ENCODE results near the gene RBMS1. TPM values are rescaled to one million over a fixed set of nuclear protein-coding genes. Genes with fewer than 3 reads are reported as not detected.

The RBMS1 gene
- total RNA-seq, 1 donor from 2014 or later = 148 TPM

DNA sequence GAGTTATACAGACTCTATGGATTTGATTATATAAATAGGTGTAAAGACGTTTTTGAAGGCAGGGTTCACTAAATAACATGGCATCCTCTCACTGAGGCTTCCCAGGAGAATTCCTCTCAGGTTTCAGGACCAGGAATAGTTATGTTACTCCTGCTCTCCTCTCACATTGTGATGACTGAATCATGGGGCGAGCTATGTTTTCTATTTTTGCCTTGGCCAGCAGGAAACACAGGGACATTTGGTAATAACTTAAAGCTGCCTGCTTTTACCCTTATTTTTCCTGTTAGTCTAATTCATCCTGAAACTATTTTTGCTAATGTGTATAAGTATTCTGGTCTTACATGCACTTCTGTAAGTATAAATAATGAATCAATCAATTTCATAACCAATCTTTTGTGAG lies 178.3 kb downstream of the RBMS1 start:
- peaks cover 55% of the 10 kb centered on the region for H3K79me2 ChIP-seq (ENCODE audit: insufficient read depth, low read length)
- peak; percentile 13 for FAIRE-seq
- H3K27me3 Mint-ChIP-seq (ENCODE audit: low read depth, unreplicated experiment) = no peaks in the 10 kb centered on the region

DNA sequence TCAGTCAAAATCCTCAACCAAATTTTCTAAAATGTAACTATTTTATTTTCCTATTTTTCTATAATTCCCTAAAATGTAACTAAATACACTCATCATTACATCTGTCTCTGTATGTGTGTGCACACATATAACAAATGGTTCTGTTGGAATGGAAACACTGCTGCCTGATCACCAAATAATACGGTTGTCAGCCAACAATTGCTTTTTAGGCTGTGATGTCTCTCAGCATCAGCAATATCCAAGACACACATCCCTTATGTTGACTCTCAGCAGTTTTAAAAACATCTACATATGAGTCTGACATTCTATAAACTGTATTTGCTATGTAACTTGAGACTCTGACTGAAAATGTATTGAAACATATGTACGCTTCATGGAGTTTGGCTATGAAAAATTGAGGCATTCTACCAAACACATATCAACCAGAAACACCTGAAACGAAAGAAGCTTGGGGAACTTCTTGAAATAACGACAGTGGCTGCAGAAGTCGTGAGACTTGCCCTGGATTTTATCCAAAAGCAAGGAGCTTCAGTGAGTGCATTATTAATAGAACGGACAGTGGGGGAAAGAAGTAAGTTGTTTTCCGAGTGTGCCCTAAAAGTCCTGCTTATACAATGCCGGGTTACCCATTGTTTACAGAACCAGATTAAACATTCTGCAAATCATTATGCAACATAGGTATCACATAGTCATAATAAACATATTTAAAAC lies 183.3 kb downstream of the RBMS1 start:
- no peak overlapping the region for H3K4me3 Mint-ChIP-seq (ENCODE audit: unreplicated experiment)
- no peak overlapping the region for H3K4me3 ChIP-seq (ENCODE audit: insufficient read depth, low read depth, low read length)
- H3K79me2 ChIP-seq (ENCODE audit: insufficient read depth, low read length) = peaks cover 48% of the 10 kb centered on the region
- H3K4me1 Mint-ChIP-seq (ENCODE audit: low read depth, unreplicated experiment) = peaks cover 50% of the 10 kb centered on the region
- peaks cover 10% of the 10 kb centered on the region for H3K36me3 Mint-ChIP-seq (ENCODE audit: low read depth, unreplicated experiment)
- H3K36me3 ChIP-seq (ENCODE audit: insufficient read depth, low read length) = peaks cover 12% of the 10 kb centered on the region
- peaks cover 35% of the 10 kb centered on the region for H3K4me1 ChIP-seq (ENCODE audit: insufficient read depth, low read length)
- H3K9me3 Mint-ChIP-seq (ENCODE audit: unreplicated experiment) = no peaks in the 10 kb centered on the region
- no peaks in the 10 kb centered on the region for H3K27me3 ChIP-seq (ENCODE audit: insufficient read depth, low read length)
- DNase-seq (ENCODE audit: low read depth) = no peak
- no peaks in the 10 kb centered on the region for H3K9me3 ChIP-seq (ENCODE audit: insufficient read depth, low read depth, low read length)
- no peak overlapping the region for H3K9ac ChIP-seq (ENCODE audit: low read length)
- H3K27ac ChIP-seq (ENCODE audit: low read depth, low read length) = peak overlapping the region; percentile 90
- peak overlapping the region; percentile 66 for H3K27ac Mint-ChIP-seq (ENCODE audit: unreplicated experiment)
- no peak overlapping the region for H3K4me2 ChIP-seq (ENCODE audit: low read length)
- no peak overlapping the region for H2AFZ ChIP-seq (ENCODE audit: low read depth, low read length)
- TF ChIP-seq, protein P1, sequence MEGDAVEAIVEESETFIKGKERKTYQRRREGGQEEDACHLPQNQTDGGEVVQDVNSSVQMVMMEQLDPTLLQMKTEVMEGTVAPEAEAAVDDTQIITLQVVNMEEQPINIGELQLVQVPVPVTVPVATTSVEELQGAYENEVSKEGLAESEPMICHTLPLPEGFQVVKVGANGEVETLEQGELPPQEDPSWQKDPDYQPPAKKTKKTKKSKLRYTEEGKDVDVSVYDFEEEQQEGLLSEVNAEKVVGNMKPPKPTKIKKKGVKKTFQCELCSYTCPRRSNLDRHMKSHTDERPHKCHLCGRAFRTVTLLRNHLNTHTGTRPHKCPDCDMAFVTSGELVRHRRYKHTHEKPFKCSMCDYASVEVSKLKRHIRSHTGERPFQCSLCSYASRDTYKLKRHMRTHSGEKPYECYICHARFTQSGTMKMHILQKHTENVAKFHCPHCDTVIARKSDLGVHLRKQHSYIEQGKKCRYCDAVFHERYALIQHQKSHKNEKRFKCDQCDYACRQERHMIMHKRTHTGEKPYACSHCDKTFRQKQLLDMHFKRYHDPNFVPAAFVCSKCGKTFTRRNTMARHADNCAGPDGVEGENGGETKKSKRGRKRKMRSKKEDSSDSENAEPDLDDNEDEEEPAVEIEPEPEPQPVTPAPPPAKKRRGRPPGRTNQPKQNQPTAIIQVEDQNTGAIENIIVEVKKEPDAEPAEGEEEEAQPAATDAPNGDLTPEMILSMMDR (IDR thresholded peaks at IDR 0.05; ENCODE audit: insufficient read depth, low read depth, low read length) = no peak
- no peak for TF ChIP-seq EZH2 (IDR thresholded peaks at IDR 0.05; ENCODE audit: insufficient read depth, low read length)
- no peaks in the 10 kb centered on the region for H4K20me1 ChIP-seq (ENCODE audit: insufficient read depth, low read length)
- no peaks in the 10 kb centered on the region for H3K27me3 Mint-ChIP-seq (ENCODE audit: low read depth, unreplicated experiment)
- peak; percentile 17 for FAIRE-seq

More for the DNA sequence above, 178.3 kb downstream of the RBMS1 start:
- Histone ChIP-seq H3K36me3 (ENCODE audit: insufficient read depth, low read length) (peaks cover 11% of the 10 kb centered on the region), H3K9me3 (ENCODE audit: insufficient read depth, low read depth, low read length) (no peaks in the 10 kb centered on the region), H3K4me3 (ENCODE audit: insufficient read depth, low read depth, low read length) (no peak overlapping the region), H3K27me3 (ENCODE audit: insufficient read depth, low read length) (no peaks in the 10 kb centered on the region), H3K9ac (ENCODE audit: low read length) (no peak overlapping the region), H3K4me2 (ENCODE audit: low read length) (no peak overlapping the region), H2AFZ (ENCODE audit: low read depth, low read length) (no peak overlapping the region), H3K27ac (ENCODE audit: low read depth, low read length) (no peak overlapping the region), H3K4me1 (ENCODE audit: insufficient read depth, low read length) (peaks cover 20% of the 10 kb centered on the region), H4K20me1 (ENCODE audit: insufficient read depth, low read length) (peaks cover 18% of the 10 kb centered on the region)
- H3K4me3 Mint-ChIP-seq (ENCODE audit: unreplicated experiment) = no peak overlapping the region
- DNase-seq (ENCODE audit: low read depth) = peak; percentile 48
- peaks cover 54% of the 10 kb centered on the region for H3K4me1 Mint-ChIP-seq (ENCODE audit: low read depth, unreplicated experiment)
- TF ChIP-seq, protein P1 (IDR thresholded peaks at IDR 0.05; ENCODE audit: insufficient read depth, low read depth, low read length) = no peak
- TF ChIP-seq EZH2 (IDR thresholded peaks at IDR 0.05; ENCODE audit: insufficient read depth, low read length) = no peak
- peaks cover 14% of the 10 kb centered on the region for H3K36me3 Mint-ChIP-seq (ENCODE audit: low read depth, unreplicated experiment)
- H3K27ac Mint-ChIP-seq (ENCODE audit: unreplicated experiment) = no peak overlapping the region
- no peaks in the 10 kb centered on the region for H3K9me3 Mint-ChIP-seq (ENCODE audit: unreplicated experiment)

DNA sequence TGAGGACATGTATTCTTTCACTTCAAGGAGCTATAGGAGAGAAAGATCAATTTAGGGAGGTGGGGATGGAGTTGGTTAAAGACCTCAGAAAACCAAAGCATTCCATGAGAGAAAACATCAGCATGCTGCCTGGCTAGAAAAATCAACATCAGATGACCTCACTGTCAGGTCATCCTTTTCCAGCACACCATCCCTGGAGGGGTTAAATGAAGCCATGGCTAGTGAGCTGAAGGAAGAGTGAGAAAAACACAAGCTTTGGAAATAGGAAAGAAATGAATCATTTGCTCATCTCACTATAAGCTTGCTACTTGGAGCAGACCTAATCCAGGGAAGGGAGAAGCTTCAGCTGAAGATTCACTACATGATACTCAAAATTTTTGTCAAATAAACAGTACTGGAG lies 184.0 kb downstream of the RBMS1 start:
- Histone ChIP-seq H3K36me3 (ENCODE audit: insufficient read depth, low read length) (peaks cover 12% of the 10 kb centered on the region), H3K9ac (ENCODE audit: low read length) (peak overlapping the region; percentile 74), H2AFZ (ENCODE audit: low read depth, low read length) (no peak overlapping the region), H3K79me2 (ENCODE audit: insufficient read depth, low read length) (peaks cover 43% of the 10 kb centered on the region), H4K20me1 (ENCODE audit: insufficient read depth, low read length) (no peaks in the 10 kb centered on the region), H3K4me1 (ENCODE audit: insufficient read depth, low read length) (peaks cover 35% of the 10 kb centered on the region), H3K9me3 (ENCODE audit: insufficient read depth, low read depth, low read length) (no peaks in the 10 kb centered on the region), H3K27ac (ENCODE audit: low read depth, low read length) (peak overlapping the region; percentile 90), H3K4me2 (ENCODE audit: low read length) (peak overlapping the region; percentile 70), H3K27me3 (ENCODE audit: insufficient read depth, low read length) (no peaks in the 10 kb centered on the region), H3K4me3 (ENCODE audit: insufficient read depth, low read depth, low read length) (peak overlapping the region; percentile 1)
- H3K27ac Mint-ChIP-seq (ENCODE audit: unreplicated experiment) = peak overlapping the region; percentile 90
- peaks cover 8% of the 10 kb centered on the region for H3K36me3 Mint-ChIP-seq (ENCODE audit: low read depth, unreplicated experiment)
- DNase-seq (ENCODE audit: low read depth) = no peak
- no peak for TF ChIP-seq EZH2 (IDR thresholded peaks at IDR 0.05; ENCODE audit: insufficient read depth, low read length)
- TF ChIP-seq, protein P1 (IDR thresholded peaks at IDR 0.05; ENCODE audit: insufficient read depth, low read depth, low read length) = no peak
- no peaks in the 10 kb centered on the region for H3K9me3 Mint-ChIP-seq (ENCODE audit: unreplicated experiment)
- no peaks in the 10 kb centered on the region for H3K27me3 Mint-ChIP-seq (ENCODE audit: low read depth, unreplicated experiment)
- peaks cover 45% of the 10 kb centered on the region for H3K4me1 Mint-ChIP-seq (ENCODE audit: low read depth, unreplicated experiment)
- peak; percentile 50 for FAIRE-seq
- peak overlapping the region; percentile 51 for H3K4me3 Mint-ChIP-seq (ENCODE audit: unreplicated experiment)
